Measurements from ENCODE around the gene PGLYRP3. TPM values are rescaled to one million over a fixed set of nuclear protein-coding genes. Genes with fewer than 3 reads are reported as not detected.

Gene PGLYRP3
- total RNA-seq, 4 donors from 2014 or later, result 34.2 to 72.1 (median 55.3) TPM

DNA sequence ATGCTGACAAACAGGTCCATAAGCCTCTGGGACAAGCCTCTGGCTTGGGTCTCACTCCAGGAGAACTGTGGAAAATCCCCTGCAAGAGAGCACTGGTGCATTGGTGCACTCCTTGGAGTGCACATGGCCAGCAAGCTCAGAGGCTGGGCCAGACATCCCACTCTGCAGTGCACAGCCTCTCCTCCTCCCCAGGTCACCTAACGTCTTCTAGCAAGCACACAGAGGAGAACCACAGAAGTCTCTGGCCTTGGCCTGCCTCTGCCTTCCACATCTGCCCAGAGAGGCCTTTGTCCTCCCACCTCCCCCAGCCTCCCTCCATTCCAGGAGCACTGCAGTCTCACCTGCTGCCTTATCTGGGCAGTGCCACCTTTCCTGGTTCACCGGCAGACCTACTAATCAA is 4.2 kb downstream of the PGLYRP3 start:
- Histone ChIP-seq H3K36me3 (no peaks in the 10 kb centered on the region), H3K27ac (no peak overlapping the region), H3K4me3 (no peak overlapping the region), H3K4me1 (peaks cover 4% of the 10 kb centered on the region), H3K27me3 (no peaks in the 10 kb centered on the region), H3K9me3 (no peaks in the 10 kb centered on the region)
- no peak for TF ChIP-seq POLR2AphosphoS5 (IDR thresholded peaks at IDR 0.05)
- no peak for TF ChIP-seq POLR2A (IDR thresholded peaks at IDR 0.05)
- no peak for TF ChIP-seq EP300 (IDR thresholded peaks at IDR 0.05)
- TF ChIP-seq, protein P1, sequence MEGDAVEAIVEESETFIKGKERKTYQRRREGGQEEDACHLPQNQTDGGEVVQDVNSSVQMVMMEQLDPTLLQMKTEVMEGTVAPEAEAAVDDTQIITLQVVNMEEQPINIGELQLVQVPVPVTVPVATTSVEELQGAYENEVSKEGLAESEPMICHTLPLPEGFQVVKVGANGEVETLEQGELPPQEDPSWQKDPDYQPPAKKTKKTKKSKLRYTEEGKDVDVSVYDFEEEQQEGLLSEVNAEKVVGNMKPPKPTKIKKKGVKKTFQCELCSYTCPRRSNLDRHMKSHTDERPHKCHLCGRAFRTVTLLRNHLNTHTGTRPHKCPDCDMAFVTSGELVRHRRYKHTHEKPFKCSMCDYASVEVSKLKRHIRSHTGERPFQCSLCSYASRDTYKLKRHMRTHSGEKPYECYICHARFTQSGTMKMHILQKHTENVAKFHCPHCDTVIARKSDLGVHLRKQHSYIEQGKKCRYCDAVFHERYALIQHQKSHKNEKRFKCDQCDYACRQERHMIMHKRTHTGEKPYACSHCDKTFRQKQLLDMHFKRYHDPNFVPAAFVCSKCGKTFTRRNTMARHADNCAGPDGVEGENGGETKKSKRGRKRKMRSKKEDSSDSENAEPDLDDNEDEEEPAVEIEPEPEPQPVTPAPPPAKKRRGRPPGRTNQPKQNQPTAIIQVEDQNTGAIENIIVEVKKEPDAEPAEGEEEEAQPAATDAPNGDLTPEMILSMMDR (IDR thresholded peaks at IDR 0.05), result no peak
- no peak for DNase-seq (ENCODE audit: low spot score in 2 of 2)
- 86% methylated on average over 2 of the region's 2 CpGs for WGBS

DNA sequence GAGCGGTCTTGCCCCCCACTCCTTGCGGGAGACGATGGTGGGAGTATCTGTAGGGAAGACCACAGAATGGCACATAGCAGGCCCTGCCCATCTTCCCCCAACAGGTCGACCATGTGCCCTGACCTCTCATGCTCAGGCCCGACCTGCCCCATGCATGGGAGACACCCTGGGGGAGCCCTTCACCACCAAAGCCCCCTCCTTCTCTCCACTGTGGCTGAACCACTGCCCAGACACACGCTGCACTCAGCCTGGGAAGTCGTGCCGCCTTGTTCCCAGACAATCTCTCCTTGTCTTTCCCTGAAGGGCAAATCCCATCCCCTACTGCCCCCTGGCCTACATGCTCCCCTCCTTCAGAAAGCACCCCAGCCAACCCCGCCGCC is 5.5 kb downstream of the PGLYRP3 start:
- Histone ChIP-seq H3K9me3 (no peaks in the 10 kb centered on the region), H3K27ac (no peak overlapping the region), H3K36me3 (no peaks in the 10 kb centered on the region), H3K27me3 (no peaks in the 10 kb centered on the region), H3K4me3 (no peak overlapping the region), H3K4me1 (peaks cover 4% of the 10 kb centered on the region)
- no peak for TF ChIP-seq POLR2AphosphoS5 (IDR thresholded peaks at IDR 0.05)
- TF ChIP-seq, protein P1 (IDR thresholded peaks at IDR 0.05), result no peak
- no peak for TF ChIP-seq EP300 (IDR thresholded peaks at IDR 0.05)
- no peak for TF ChIP-seq POLR2A (IDR thresholded peaks at IDR 0.05)
- WGBS, result 83% methylated on average over 10 of the region's 10 CpGs
- no peak for DNase-seq (ENCODE audit: low spot score in 2 of 2)

DNA sequence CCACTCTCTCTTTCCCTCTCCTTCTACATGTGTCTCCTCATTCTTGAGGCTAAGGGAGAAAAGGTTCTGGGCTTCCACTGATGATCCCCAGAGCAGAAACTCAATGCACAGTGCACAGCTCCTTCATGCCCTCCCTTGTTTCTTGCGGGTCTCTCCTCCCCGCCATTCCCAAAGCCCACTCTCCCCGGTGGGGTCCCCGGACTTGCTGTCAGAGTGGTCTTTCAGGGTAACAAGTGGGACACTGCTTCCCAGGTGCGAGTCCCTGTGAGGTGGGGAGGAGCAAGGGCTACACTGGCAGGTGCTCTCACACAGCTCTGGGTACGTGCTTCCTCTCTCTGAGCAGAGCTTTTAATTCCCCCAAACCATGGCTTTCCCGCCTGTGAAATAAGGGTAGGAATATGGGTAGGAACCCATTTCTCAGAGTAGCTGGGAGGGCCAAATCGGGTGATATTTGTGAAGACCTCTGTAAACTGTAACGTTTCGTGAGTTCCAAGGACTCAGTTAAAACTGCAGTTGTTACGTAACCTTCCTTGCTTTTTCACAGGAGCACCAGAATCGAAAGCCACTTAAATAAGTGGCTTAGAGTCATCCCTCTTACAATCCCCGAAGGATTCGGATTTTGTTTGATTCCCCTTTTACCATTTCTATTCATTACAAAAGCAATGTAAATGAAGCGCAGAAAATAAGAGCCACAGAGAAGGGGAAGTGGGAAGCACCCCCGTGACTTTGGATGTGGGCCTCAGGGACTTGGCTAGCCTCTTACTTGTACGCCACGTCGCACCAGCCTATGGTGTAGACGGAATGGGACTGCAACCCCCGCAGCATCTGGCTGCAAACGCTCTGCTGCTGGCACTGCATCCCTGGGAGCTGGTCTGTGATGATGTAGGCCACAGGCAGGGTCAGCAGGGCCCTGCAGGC is 6.2 kb downstream of the PGLYRP3 start:
- WGBS, result 86% methylated on average over 22 of the region's 22 CpGs

DNA sequence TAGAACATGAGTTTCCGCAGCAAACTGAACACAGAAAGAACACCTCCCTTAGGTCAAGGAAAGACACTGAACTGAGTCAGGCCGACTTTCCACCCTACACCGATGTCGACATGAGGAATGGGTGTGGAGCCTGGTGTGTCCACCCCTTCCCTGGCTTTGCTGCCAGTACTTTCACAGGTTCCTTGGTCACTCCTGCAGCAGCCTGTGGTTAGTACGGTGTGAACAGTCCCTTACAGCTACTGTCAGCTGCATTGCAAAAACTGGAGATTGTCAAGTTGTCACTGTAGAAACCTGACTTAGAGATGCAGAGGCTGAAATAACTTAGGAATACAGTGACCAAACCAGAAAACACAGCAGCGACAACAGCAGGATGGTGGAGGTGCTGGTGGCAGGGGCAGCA is 7.1 kb downstream of the PGLYRP3 start:
- no peak overlapping the region for H3K4me3 ChIP-seq
- H3K27me3 ChIP-seq, result no peaks in the 10 kb centered on the region
- TF ChIP-seq EP300 (IDR thresholded peaks at IDR 0.05) (no peak), POLR2AphosphoS5 (IDR thresholded peaks at IDR 0.05) (no peak), POLR2A (IDR thresholded peaks at IDR 0.05) (no peak)
- TF ChIP-seq, protein P1 (IDR thresholded peaks at IDR 0.05), result no peak
- no peaks in the 10 kb centered on the region for H3K4me1 ChIP-seq
- H3K27ac ChIP-seq, result no peak overlapping the region
- WGBS, result 85% methylated on average over 6 of the region's 6 CpGs
- H3K9me3 ChIP-seq, result no peaks in the 10 kb centered on the region
- no peaks in the 10 kb centered on the region for H3K36me3 ChIP-seq
- DNase-seq (ENCODE audit: low spot score in 2 of 2), result no peak

More for the DNA sequence above, 6.2 kb downstream of the PGLYRP3 start:
- Histone ChIP-seq H3K4me1 (no peaks in the 10 kb centered on the region), H3K9me3 (no peaks in the 10 kb centered on the region), H3K36me3 (no peaks in the 10 kb centered on the region), H3K4me3 (no peak overlapping the region), H3K27me3 (no peaks in the 10 kb centered on the region), H3K27ac (no peak overlapping the region)
- no peak for DNase-seq (ENCODE audit: low spot score in 2 of 2)
- TF ChIP-seq, protein P1 (IDR thresholded peaks at IDR 0.05), result no peak
- TF ChIP-seq POLR2AphosphoS5 (IDR thresholded peaks at IDR 0.05), result no peak
- TF ChIP-seq POLR2A (IDR thresholded peaks at IDR 0.05), result no peak
- TF ChIP-seq EP300 (IDR thresholded peaks at IDR 0.05), result no peak

DNA sequence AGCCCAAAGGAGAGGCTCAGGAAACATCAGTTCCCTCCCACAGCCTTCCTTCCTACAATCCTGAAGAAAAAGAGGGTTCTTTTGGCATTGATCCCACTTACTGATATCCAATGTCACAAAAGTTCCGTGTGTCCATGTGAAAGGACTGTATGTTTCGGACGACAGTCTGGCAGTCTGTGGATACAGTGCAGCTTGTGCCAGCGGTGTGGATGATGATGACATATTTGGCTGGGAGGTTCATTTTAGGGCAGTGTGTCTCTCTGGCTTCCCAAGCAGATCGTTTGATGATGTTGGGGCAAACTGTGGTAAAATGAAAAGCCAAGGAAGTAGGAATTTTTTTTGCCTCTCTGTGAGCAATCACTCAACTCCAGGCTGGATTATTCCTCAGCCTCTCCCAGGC is 10.4 kb downstream of the PGLYRP3 start:
- TF ChIP-seq POLR2AphosphoS5 (IDR thresholded peaks at IDR 0.05) (no peak), POLR2A (IDR thresholded peaks at IDR 0.05) (no peak), EP300 (IDR thresholded peaks at IDR 0.05) (no peak)
- TF ChIP-seq, protein P1 (IDR thresholded peaks at IDR 0.05), result no peak
- H3K27ac ChIP-seq, result no peak overlapping the region

More for the DNA sequence above, 10.4 kb downstream of the PGLYRP3 start:
- 74% methylated on average over 5 of the region's 5 CpGs for WGBS
- no peak for DNase-seq (ENCODE audit: low spot score in 2 of 2)
- Histone ChIP-seq H3K36me3 (peaks cover 3% of the 10 kb centered on the region), H3K27me3 (no peaks in the 10 kb centered on the region), H3K4me3 (no peak overlapping the region), H3K4me1 (no peaks in the 10 kb centered on the region), H3K9me3 (no peaks in the 10 kb centered on the region)
